GM21723 (cell line): ENCODE results near the gene FOXO6.

Source experiments
- ATAC-seq: cut with Tn5 transposase; IDR thresholded peaks from one replicate; pipeline ENCODE4 v1.9.1; 2021; ENCODE audit warnings: mild to moderate bottlenecking, moderate library complexity; ENCODE audit not compliant: unreplicated experiment

The FOXO6 gene

GRCh38 chr1:41360786-41361494 is at the start of gene FOXO6:
Gene FOXO6, plus strand, starts transcription at chr1:41361434.
- peak; percentile 87 for ATAC-seq

- no peak for ATAC-seq
Observed at GRCh38 chr1:41312991-41313645, 48.1 kb upstream of the FOXO6 start.

- ATAC-seq: no peak
Observed at GRCh38 chr1:41313661-41314131, 47.5 kb upstream of the FOXO6 start.

GRCh38 chr1:41314376-41315145 is 46.7 kb upstream of the FOXO6 start:
- no peak for ATAC-seq

- ATAC-seq: no peak
Observed at GRCh38 chr1:41315146-41315822, 46.0 kb upstream of the FOXO6 start.

- no peak for ATAC-seq
Observed at GRCh38 chr1:41315871-41316270, 45.4 kb upstream of the FOXO6 start.

- no peak for ATAC-seq
Observed at GRCh38 chr1:41317361-41317760, 43.9 kb upstream of the FOXO6 start.

- no peak for ATAC-seq
Observed at GRCh38 chr1:41318135-41318534, 43.1 kb upstream of the FOXO6 start.

- no peak for ATAC-seq
Observed at GRCh38 chr1:41319106-41319755, 42.0 kb upstream of the FOXO6 start.

GRCh38 chr1:41319807-41320711 is 41.2 kb upstream of the FOXO6 start:
- no peak for ATAC-seq

- ATAC-seq: no peak
Observed at GRCh38 chr1:41320895-41321676, 40.1 kb upstream of the FOXO6 start.

- ATAC-seq: no peak
Observed at GRCh38 chr1:41322101-41322661, 39.1 kb upstream of the FOXO6 start.

GRCh38 chr1:41322835-41323234 is 38.4 kb upstream of the FOXO6 start:
- ATAC-seq: no peak

GRCh38 chr1:41323243-41323642 is 38.0 kb upstream of the FOXO6 start:
- no peak for ATAC-seq

- no peak for ATAC-seq
Observed at GRCh38 chr1:41325801-41326200, 35.4 kb upstream of the FOXO6 start.

GRCh38 chr1:41327383-41327999 is 33.7 kb upstream of the FOXO6 start:
- ATAC-seq: no peak

- no peak for ATAC-seq
Observed at GRCh38 chr1:41328001-41328615, 33.1 kb upstream of the FOXO6 start.
